HG03457 (cell line): ENCODE results near the gene ARID1B.

Experiments used
- ATAC-seq: cut with Tn5 transposase; IDR thresholded peaks from one replicate; pipeline ENCODE4 v1.9.1; 2021; ENCODE audit warnings: moderate number of reproducible peaks; ENCODE audit not compliant: unreplicated experiment

ARID1B gene

DNA sequence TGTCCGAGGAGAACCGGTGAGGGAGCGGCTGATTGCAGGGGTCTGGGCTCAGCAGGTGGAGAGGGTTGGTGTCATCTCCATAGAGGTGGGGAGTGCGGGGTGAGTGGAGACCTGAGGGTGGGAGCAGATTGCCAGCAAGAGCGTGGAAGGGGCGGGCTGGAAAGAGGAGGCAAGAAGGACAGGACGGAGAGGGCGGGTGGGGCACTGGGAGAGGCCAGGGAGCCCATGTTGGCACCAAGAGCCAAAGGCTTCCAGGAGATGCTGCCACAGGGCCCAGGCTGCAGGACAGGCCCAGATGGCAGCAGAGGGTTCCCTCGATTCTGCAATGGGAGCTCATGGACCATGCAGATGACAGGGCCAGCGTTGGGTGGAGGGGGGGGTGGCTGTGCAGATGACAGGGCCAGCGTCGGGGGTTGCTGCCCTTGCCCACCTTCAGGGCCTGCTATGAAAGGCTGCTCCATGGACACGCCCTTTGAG is 440.8 kb downstream of the ARID1B start:
- no peak for ATAC-seq

DNA sequence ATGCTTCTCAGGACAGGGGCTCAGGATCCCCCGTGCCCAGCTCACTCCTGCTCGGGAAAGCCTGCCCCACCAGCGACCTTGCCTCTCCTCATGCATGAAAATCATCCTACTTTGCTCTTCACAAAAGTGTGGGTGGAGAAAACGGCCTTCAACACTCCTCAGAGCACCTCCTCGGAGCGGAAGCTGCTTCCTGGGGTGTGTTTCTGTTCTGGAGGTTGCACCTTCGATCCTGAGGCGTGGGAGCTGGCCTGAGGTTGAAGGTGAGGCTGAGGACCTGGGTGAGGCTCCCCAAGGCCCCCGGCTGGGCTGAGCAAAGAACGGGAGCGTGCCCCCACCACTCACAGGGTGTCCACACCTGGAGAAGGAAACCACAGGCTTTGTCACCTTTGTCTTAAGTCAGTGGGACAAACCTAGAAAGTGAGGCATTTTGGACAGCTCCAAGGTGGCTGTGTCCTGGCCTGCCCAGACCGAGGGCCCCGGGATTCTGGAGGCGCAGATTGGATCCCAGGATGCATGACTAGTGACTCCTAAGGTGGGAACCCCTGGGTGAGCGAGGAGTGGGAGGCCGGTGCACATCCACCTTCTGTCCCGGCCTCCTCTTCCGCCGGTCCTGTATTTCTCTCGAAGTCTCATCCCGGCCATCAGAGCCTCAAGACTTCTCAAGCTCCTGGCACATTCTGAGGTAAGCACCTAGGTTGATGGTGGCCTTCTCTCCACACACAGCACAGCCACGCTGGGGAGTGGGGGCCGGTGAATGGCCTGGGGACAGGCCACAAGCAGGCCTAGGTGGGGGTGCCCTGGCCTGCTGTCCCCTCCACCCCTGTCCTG is 441.4 kb downstream of the ARID1B start:
- no peak for ATAC-seq

DNA sequence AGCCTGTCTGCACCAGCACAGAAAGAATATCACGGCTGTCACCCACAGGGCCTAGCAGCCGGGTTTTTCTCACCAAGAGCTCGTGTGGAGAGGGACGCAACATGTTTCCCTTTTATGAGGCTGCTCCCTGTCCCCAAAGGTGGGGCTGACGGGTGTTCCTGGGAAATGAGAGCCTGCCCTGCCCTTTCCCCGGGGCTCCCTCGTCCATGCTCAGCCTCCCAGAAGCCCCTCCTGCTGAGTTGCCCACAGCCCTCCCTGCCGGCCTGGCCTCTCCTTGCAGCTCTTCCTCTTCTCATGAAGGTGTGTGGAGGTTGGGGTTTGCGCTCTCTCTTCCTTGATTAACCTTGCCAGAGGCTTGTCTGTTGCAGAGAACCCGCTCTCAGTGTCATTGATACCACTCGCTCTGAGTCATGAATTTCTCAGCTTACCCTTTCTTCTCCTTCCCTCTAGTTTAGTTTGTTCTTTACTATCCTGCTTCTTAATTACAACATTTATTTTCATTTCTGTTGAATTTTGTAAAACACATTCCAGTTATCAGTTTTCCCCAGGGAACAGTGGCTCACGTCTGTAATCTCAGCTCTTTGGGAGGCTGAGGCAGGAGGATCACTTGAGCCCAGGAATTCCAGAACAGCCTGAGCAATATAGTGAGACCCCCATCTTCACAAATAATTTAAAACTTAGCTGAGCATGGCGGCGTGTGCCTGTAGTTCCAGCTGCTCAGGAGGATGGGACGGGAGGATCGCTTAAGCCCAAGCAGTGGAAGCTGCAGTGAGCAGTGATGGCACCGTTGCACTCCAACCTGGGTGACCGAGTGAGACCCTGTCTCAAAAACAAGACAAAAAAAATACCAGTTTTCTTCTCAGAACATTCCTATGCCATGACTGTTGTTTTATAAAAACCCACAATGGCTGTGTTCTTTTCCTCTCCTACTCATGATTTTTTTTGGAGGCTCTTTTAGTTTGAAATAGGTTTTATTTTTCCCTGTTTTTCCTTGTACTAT is 442.3 kb downstream of the ARID1B start:
- ATAC-seq = no peak

DNA sequence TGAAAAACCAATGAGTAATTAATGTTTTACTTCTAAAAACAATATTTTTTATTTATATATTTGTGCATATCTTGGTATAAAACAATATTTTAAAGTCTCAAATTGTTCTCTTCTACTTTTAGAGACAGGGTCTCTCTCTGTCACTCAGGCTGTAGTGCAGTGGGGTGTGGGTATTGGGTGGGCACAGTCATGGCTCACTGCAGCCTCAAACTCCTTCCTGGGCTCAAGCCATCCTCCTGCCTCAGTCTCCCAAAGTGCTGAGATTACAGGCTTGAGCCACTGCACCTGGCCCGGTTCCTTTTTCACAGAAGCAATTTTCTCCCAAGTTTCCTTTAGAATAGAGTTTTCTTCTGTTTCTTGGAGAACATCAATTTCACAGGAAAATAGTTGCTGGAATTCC is 443.3 kb downstream of the ARID1B start:
- ATAC-seq = no peak

DNA sequence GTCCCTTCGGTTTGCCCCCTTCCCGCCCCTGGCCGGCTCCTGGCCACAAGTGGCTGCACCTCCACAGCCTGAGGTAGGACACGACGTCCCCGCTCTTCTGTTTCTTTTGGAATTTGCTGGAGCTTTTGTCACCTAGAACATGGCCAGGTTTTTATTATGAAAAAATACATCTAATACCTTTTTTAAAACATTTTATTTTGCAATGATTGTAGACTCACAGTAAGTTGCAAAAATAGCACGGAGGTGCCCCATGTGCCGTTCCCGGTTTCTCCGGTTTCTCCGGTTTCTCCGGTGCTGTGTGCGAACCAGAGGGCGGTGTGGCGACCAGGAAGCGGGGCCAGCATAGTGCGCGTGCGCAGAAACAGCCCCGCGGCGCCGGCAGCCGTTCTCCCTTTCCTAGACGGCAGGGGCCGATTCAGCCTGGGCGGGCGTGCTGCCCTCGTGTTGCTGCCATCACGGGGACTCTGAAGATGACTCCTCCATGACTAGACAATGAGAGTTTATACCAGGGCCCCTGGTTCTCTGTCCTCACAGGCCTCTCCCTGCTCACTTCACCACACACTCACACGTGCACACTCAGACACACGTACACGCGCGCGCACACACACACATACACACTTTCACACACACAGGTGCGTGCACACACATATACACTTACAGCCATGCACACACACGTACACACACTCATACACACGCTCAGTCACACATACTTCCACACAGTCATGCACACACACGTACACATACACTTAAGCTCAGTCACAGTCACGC is 444.1 kb downstream of the ARID1B start:
- peak; percentile 68 for ATAC-seq

DNA sequence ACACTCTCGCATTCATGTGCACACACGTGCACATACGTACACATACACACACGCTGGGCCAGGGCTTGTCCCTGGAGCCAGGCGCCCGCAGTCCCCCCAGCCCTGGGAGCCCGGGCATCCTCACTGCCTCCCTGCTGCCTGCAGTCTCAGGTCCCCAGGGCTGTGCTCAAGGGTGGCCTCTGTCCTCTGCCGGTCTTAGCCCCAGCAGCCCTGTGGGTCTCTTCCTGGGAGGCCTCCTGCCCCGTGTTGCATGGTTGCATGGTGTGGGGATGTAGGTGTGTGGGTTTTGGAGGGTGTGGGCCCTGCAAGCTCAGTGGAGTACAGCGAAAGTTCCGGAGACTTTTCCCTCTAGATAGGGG is 444.6 kb downstream of the ARID1B start:
- no peak for ATAC-seq

DNA sequence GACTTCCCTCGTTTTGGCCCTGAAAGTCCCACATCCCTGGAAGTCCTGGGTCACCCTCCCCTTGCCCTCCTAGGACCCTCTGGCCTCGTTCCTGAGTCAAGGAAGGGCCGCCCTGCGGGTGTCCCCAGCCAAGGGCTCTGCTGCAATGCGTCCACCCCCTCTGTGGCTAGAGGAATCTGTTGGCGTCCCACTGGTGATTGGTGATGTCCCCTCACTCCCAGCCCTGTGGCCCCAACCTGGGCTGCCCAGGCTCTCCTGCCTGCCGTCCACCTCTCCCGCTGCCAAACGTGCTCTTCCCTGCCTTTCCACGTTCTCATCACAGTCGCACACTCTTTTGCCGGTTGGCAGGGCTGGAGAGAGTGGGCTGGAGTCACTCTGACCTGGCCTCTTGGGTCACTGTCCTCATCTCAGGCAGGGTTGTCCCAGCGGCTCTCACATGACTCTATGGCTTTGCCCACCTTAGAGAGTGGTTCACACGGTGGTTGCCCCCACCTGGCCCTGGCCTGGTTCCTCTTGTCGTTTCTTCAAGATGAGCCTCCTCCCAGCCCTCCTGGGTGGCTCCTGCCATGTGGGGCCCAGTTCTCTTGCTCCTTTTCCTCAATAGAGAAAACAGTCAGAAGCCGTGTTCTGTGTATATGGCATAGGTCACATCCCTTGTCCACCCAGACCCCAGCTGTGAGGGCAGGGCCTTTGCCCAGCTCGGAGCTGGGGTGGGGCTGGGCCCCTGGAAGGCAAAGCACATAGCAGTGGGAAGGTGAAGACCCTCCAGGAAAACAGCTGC is 445.2 kb downstream of the ARID1B start:
- ATAC-seq = no peak

DNA sequence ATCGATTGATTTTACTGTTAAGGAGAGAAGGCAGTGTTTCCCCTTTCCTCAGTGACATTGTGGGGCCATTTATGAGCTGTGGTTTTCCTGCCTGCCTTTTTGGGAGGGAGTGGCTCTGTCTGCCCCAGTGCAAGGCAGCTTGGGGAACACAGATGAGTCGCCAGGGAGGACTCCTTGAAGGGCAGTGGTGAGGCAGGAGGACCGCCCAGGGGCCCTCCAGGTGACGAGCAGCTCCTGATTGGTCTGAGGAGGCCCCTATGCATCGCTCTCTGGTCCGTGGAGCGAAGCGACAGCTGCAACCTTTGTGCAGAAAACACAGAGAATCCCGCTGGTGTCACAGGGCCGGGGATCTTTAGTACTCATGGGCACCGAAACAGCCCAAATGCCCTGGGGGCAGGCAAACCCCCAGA is 445.8 kb downstream of the ARID1B start:
- no peak for ATAC-seq

DNA sequence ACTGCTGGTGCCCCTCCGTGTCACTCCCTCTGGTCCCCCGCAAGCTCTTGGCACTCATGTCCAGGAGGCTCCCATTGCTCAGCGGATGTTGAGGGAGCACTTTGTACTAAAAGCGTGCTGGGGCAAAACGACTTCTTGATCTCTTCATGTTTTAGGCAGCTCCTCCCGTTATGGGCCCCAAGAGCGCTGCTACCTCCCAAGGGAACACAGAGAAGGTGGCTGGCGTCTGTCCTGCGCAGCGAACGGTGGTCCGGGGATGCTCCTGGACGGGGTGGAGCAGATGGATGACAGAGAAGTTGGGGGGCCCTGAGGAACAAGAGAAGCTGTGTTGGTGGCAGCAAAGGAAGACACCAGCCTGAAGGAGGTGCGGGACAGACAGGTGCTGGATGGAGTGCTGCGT is 446.3 kb downstream of the ARID1B start:
- ATAC-seq = no peak

DNA sequence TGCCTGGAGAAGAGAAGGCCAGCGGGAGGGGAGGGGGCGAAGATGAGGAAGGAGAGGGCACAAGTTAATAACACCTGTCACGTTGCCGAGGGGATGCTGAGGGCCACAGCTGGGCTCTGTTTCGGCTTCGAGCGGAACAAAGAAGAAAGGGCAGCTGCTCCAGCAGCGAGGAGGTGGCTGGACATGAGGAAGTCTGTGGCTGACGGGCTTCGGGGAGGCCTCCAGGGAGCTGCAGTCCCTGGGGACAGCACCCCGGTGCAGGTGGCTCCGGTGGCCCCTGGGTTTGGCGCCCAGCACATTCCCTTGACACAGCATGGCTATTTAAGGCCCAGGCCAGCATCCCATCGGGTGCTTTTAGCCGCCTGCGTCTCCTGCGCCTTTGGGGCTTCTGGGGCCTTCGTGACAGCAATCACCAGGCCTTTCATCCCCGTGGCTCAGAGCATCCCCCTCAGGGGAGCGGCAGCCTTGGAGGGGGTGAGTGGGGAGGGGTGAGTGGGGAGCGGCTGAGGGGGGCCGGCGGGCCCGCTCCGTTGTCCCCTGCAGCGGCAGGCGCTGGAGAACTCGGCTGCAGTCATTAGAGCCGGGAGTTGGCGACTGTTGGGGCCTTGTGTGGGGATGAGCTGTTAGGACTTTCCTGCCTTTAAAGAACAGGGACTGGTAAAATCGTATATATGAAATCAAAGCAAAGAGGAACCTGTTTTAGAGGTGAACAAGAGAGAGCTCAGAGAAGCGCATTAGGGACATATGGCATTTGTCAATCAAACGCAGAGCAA is 447.2 kb downstream of the ARID1B start:
- no peak for ATAC-seq

DNA sequence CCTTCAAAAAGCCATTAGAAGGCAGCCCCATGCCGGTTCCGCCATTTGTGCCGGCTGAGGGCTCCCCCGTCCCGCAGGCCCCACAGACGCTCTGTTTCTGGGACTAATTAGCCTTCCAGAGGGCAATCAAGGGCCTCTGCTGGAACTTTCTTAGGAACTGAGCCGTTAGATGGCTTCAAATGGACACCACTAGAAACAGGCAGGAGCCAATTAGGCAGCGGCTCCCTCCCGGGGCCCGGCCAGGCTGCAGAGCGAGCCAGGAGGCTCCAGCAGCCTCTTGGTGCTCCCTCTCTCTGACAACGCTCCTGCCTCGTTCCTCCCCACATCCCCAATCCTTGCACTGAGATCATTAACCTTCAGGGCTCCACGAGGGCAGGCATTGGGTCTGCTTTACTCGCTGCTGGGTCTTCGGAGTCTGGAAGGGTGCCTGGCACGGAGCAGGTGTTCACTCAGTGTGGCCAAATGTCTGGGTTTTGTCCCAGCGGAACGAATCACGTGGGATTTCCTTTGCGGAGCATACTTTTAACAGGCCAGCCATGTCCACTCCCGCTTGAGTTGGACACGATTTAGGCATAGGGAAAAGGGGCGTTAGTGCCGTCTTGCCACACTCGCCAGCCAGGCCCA is 447.9 kb downstream of the ARID1B start:
- no peak for ATAC-seq

DNA sequence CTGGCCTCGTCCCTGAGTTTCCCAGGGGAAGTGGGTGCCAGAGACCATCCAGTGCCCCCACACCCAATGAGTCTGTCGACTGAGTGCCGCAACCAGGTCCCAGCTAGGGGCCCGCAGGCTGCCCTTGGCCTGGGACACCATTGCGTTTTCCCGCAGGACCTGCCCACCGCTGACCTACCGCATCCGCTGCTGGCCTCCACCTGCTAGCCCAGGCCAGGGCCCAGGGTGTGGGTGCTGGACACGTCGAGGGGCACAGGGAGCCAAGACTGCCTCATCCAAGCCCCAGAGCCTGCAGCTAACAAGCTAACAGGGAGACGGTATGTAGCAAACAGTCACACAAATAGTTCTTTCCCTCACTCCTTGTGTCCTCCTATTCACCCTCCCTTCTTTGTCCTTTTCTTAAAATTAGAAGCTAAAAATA is 448.4 kb downstream of the ARID1B start:
- no peak for ATAC-seq

DNA sequence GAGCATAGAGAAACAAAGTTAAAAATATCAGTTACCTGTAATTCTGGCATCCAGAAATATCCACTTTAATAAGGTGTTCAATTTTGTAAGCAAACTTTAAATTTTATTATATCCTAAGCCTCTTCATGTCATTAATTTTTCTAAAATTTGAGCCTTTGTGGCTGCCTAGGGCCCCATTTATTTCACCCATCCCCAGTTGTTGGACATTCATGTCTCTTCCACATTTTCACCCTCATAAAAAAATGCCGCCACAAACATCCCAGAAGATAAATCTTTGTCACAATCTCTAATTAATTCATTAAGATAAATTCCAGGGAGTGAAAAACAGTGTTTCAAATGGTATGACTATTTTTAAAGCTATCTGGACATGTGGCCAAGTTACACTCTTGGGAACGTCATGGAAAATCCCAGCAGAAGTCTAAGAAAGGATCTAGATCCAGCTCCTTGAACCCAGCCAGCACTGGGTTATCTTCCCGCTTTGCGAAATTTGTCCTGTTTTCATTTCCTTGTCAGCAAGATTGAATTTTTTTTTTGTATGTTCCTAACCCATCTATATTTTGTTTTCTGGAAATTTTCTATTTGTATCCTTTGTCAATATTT is 448.9 kb downstream of the ARID1B start:
- no peak for ATAC-seq

DNA sequence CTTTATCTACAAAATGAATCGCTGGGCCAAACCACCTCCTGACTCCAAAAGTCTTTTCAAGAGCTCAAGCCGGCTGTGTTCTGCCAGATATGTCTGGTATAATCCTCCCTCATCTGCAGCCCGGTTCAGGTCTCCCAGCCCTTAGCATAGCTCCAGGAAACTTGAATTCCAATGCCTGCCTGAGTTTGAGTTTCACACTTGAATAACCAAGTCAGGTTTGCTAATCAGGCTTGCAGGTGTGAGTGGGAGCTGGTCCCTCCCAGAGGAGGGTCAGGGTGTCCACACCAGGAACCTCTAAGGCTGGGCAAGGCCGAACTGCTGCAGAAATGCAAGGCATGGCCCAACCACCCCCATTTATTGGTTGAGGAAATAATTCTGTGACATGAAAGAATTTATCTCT is 449.6 kb downstream of the ARID1B start:
- no peak for ATAC-seq

DNA sequence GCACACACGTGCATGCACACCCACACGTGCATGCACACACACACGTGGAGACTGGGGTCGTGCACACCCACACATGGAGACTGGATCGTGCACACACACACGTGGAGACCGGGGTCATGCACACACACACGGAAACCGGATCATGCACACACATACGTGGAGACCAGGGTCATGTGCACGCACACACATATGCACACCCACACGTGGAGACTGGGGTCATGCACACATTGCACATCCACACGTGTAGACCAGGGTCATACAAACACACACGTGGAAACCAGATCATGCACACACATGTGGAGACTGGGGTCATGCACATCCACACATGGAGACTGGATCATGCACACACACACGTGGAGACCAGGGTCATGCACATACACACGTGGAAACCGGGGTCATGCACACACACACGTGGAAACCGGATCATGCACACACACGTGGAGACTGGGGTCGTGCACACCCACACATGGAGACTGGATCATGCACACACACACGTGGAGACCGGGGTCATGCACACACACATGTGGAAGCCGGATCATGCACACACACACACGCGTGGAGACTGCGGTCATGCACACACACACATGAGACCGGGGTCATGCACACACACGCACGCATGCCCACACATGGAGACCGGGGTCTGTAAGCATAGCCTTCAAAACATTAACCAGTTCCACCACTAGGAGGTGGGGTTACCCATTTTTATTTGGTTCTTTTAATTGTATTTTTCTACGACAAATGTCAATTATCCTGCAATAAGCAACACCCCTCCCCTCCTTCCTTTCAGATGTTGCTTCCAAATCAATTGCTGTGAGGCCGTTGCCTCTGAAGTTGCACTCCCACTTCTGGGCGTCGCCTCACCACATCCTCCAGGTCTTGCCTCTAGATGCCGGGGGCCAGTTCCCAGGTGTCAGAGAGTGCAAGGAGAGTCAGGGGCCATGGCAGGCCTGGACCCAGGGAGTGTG is 450.3 kb downstream of the ARID1B start:
- no peak for ATAC-seq

DNA sequence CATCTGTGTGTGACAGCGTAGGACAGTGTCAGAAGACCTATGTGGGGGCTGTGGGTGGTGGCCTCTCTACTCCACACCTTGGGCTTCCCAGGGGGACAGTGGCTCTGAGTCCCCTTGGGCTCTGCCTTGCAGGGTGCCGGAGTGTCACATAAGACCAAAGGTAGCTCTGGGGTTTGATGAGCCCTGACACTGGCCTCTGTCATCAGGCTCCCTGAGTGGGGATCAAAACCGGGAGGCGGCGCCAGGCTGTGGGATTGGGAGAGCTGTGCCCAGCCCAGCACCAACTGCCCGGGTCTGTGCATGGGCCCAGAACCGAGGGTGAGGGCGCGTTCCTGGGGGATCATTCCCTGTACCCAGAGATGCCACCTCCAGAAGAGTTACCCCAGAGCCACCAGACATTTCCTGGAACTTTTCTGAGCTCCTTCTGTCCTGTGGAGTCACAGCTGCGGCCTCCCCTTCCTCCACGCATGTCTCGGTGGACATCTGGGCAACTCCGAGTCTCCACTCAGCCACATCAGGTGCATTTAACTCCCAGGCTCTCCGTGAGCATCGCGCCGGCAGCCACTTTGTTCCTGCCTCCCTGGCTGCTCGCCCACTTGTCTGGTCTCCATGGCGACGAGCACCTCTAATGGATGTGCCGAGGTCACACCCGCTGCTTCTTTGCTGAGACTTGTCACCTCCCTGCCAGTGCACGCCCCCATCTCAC is 451.4 kb downstream of the ARID1B start:
- no peak for ATAC-seq

DNA sequence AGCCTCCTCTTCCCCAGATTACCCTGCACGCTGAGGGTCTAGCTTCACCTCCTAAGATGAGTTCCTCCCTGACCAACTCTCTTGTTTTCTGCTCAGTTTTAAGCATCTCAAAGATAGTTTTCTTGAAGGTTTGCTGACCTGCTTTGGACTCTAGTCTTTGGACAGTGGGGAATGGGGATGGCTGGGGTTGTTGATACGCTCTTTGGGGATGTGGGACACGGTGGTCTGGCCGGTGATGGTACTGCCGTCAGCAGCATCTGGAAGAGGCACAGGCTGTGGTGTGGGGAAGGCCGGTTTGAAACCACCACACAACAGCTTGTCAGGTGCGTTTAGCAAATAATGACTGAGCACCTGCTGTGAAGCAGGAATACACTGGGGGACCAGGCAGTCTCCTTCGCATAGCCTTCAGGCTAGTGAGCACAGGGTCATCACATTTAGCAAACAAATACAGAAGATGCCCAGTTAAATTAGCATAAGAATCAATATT is 452.0 kb downstream of the ARID1B start:
- ATAC-seq = no peak
